GM23338 (cell line): ENCODE measurements around the gene SCUBE2.

Experiments
- CTCF ChIP-seq, 2 experiments: fragments of 200-600 bp in 1 of 2; sonication (generic) in 1 of 2; conservative IDR thresholded peaks; 2 replicates each; pipeline versions ENCODE4 v1.5.1 to v1.6.1; 2016 to 2017; ENCODE audit warnings: antibody characterized with exemption in 2 of 2, low read depth in 2 of 2, mild to moderate bottlenecking in 2 of 2, moderate library complexity in 1 of 2
- ETS1 ChIP-seq: IDR thresholded peaks from 2 replicates; pipeline ENCODE4 v1.6.1; 2016; ENCODE audit warnings: antibody characterized with exemption
- EZH2 ChIP-seq: fragments of 200-600 bp; sonication (generic); IDR thresholded peaks from one replicate; pipeline ENCODE4 v1.8.0; 2017; ENCODE audit warnings: antibody characterized with exemption, mild to moderate bottlenecking, low read depth; ENCODE audit not compliant: unreplicated experiment
- EZH2phosphoT487 ChIP-seq: fragments of 200-600 bp; sonication (generic); IDR thresholded peaks from one replicate; pipeline ENCODE4 v1.8.1; 2018; ENCODE audit warnings: antibody characterized with exemption; ENCODE audit not compliant: unreplicated experiment
- JUNB ChIP-seq: IDR thresholded peaks from one replicate; pipeline ENCODE4 v1.6.1; 2016; ENCODE audit warnings: antibody characterized with exemption; ENCODE audit not compliant: unreplicated experiment
- NANOG ChIP-seq: IDR thresholded peaks from 2 replicates; pipeline ENCODE4 v1.6.1; 2016; ENCODE audit warnings: antibody characterized with exemption, borderline replicate concordance
- POLR2AphosphoS5 ChIP-seq: IDR thresholded peaks from 2 replicates; pipeline ENCODE4 v1.6.1; 2016; ENCODE audit warnings: antibody characterized with exemption, low read depth
- REST ChIP-seq: IDR thresholded peaks from one replicate; pipeline ENCODE4 v1.6.1; 2018; ENCODE audit warnings: antibody characterized with exemption; ENCODE audit not compliant: unreplicated experiment
- STAT1 ChIP-seq: IDR thresholded peaks from one replicate; pipeline ENCODE4 v1.6.1; 2016; ENCODE audit warnings: antibody characterized with exemption; ENCODE audit not compliant: unreplicated experiment
- ZNF114 ChIP-seq: fragments of 250-450 bp; sonication (Bioruptor Pico); IDR thresholded peaks from 2 replicates; pipeline ENCODE4 v1.5.0; 2020; ENCODE audit warnings: mild to moderate bottlenecking, moderate library complexity
- ZNF331 ChIP-seq: fragments of 250-450 bp; sonication (Bioruptor Pico); IDR thresholded peaks from 2 replicates; pipeline ENCODE4 v1.5.0; 2020; ENCODE audit warnings: low read depth, mild to moderate bottlenecking, moderate library complexity

GRCh38 chr11:9138612-9139579 lies 47.5 kb upstream of the SCUBE2 start:
- no peak for TF ChIP-seq CTCF (conservative IDR thresholded peaks at IDR 0.05; ENCODE audit: low read depth in 2 of 2)
- TF ChIP-seq EZH2 = no peak
- no peak for TF ChIP-seq POLR2AphosphoS5
- no peak for TF ChIP-seq EZH2phosphoT487
- no peak for TF ChIP-seq JUNB
- TF ChIP-seq REST = no peak
- TF ChIP-seq ZNF114 = no peak
- TF ChIP-seq NANOG = no peak
- no peak for TF ChIP-seq ETS1
- TF ChIP-seq ZNF331 (CRISPR knock-in tag) = no peak
- TF ChIP-seq STAT1 = no peak
